HepG2 (cell line): ENCODE measurements around the gene GPR85. TPM values are rescaled to one million over a fixed set of nuclear protein-coding genes. Genes with fewer than 3 reads are reported as not detected.

Source experiments
- ATAC-seq: fragments of 200-7000 bp; cut with Tn5 transposase; 3 replicates; pipeline ENCODE4 v1.9.1; 2020; ENCODE audit warnings: mild to moderate bottlenecking, moderate library complexity
- BruUV-seq: library from RNA; stranded (reverse); fragments of 400-500 nt; replicated peaks from 2 replicates; lab custom pipeline; 2021; lab: Mats Ljungman, UMichigan
- CTCF ChIA-PET: fragments of 300-600 bp; formaldehyde crosslinking; extraction: SDS; loops from one replicate; lab custom pipeline; 2021; ENCODE audit warnings: low total read pairs, inconsistent platforms, low intra/inter-chr PET ratio; lab: Yijun Ruan, JAX
- POLR2A ChIA-PET: fragments of 350-600 bp; sonication (Branson Sonifier 250); formaldehyde crosslinking; loops from one replicate; lab custom pipeline; 2020; ENCODE audit warnings: antibody characterized with exemption, inconsistent platforms; lab: Yijun Ruan, JAX
- DNase-seq: peaks from one replicate; pipeline ENCODE4 v3.0.0-alpha.2; 2015; ENCODE audit warnings: low spot score
- FAIRE-seq: peaks from 3 replicates; lab custom pipeline; 2011; peaks lifted over from hg19 to GRCh38; lab: Jason Lieb, UNC
- H2AFZ ChIP-seq: one replicate; pipeline ENCODE4 v1.6.1; 2011; ENCODE audit warnings: low read length, inconsistent platforms
- H3K27ac ChIP-seq: fragments of 300-600 bp; 3 replicates; pipeline ENCODE4 v1.8.0; 2011; ENCODE audit warnings: mixed run types, mild to moderate bottlenecking, mixed read lengths, low read length, inconsistent platforms; ENCODE audit not compliant: insufficient read depth; ENCODE audit errors: extremely low read length
- H3K27me3 ChIP-seq, 2 experiments: fragments of 200-600 bp in 1 of 2; 2 replicates in 1 of 2; 3 replicates in 1 of 2; pipeline versions ENCODE4 v1.6.0 to v1.8.0; 2011; ENCODE audit warnings: low read length in 2 of 2, mild to moderate bottlenecking in 2 of 2, moderate library complexity in 2 of 2, inconsistent platforms in 1 of 2; ENCODE audit not compliant: insufficient read depth in 2 of 2, control insufficient read depth in 1 of 2
- H3K36me3 ChIP-seq, 2 experiments: fragments of 200-600 bp in 1 of 2; replicated peaks in 1 of 2; 2 replicates in 1 of 2; 3 replicates in 1 of 2; pipeline versions ENCODE4 v1.5.1 to v1.8.0; 2011; ENCODE audit warnings: low read length in 2 of 2, inconsistent platforms in 1 of 2; ENCODE audit not compliant: insufficient read depth in 2 of 2, control insufficient read depth in 1 of 2
- H3K4me1 ChIP-seq: 2 replicates; pipeline ENCODE4 v1.5.1; 2012; ENCODE audit warnings: low read length, inconsistent platforms; ENCODE audit not compliant: insufficient read depth
- H3K4me2 ChIP-seq: 2 replicates; pipeline ENCODE4 v1.6.0; 2011; ENCODE audit warnings: low read depth, low read length, inconsistent platforms
- H3K4me3 ChIP-seq, 3 experiments: fragments of 200-600 bp in 1 of 3; sonication (generic), shearing (Covaris generic) in 1 of 3; replicated peaks in 1 of 3; 2 replicates each; pipeline ENCODE4 v1.5.1; 2011 to 2016; ENCODE audit warnings: low read length in 3 of 3, inconsistent platforms in 2 of 3, low read depth in 2 of 3, mild to moderate bottlenecking in 2 of 3, control low read depth in 1 of 3, mixed read lengths in 1 of 3; ENCODE audit not compliant: insufficient read depth in 1 of 3
- H3K79me2 ChIP-seq: one replicate; pipeline ENCODE4 v1.6.1; 2011; ENCODE audit warnings: low read length, inconsistent platforms; ENCODE audit not compliant: insufficient read depth
- H3K9ac ChIP-seq: 2 replicates; pipeline ENCODE4 v1.6.0; 2011; ENCODE audit warnings: mild to moderate bottlenecking, low read depth, low read length, inconsistent platforms; ENCODE audit not compliant: insufficient read depth
- H3K9me3 ChIP-seq: 2 replicates; pipeline ENCODE4 v1.5.1; 2012; ENCODE audit warnings: mild to moderate bottlenecking, low read length
- H4K20me1 ChIP-seq: 2 replicates; pipeline ENCODE4 v1.6.0; 2011; ENCODE audit warnings: inconsistent platforms, mild to moderate bottlenecking, low read length, moderate library complexity; ENCODE audit not compliant: insufficient read depth
- CHD4 ChIP-seq: fragments of 200-600 bp; sonication (generic); IDR thresholded peaks from 2 replicates; pipeline ENCODE4 v1.7.0; 2017; ENCODE audit warnings: mild to moderate bottlenecking, low read length, borderline replicate concordance
- MED1 ChIP-seq: sonication (generic); formaldehyde crosslinking; IDR thresholded peaks from 2 replicates; pipeline ENCODE4 v1.4.0; 2020; ENCODE audit warnings: missing genetic modification reagents
- MIER2 ChIP-seq: IDR thresholded peaks from 2 replicates; pipeline ENCODE4 v1.6.1; 2016; ENCODE audit warnings: missing biosample characterization, missing genetic modification reagents
- SAP130 ChIP-seq: IDR thresholded peaks from 2 replicates; pipeline ENCODE4 v1.6.1; 2016; ENCODE audit warnings: low read depth
- SYNCRIP ChIP-seq: fragments of 200-400 bp; formaldehyde crosslinking; IDR thresholded peaks from 2 replicates; pipeline ENCODE4 v1.6.1; 2018; ENCODE audit warnings: mild to moderate bottlenecking, low read depth, low read length; ENCODE audit not compliant: insufficient read depth
- ZNF776 ChIP-seq: sonication (generic); formaldehyde crosslinking; IDR thresholded peaks from 2 replicates; pipeline ENCODE4 v1.4.0; 2020; ENCODE audit warnings: mild to moderate bottlenecking, missing genetic modification reagents
- WGBS: methylation state at CpG from one replicate; pipeline ENCODE4 v1.1.6; 2017; ENCODE audit warnings: low lambda C conversion rate; 5-methylcytosine and 5-hydroxymethylcytosine counted together
- in situ Hi-C: cut with HindIII; loops from 2 replicates; pipeline ENCODE4 v1.10.0; 2017; ENCODE audit warnings: low pct_unique_long_range_greater_than_20kb; ENCODE audit not compliant: extremely low pct_ligation_motif_present
- intact Hi-C: fragments of 100-400 bp; cut with micrococcal nuclease; formaldehyde crosslinking; loops from one replicate; pipeline ENCODE4 v1.10.0; 2022; ENCODE audit not compliant: unreplicated experiment
- polyA plus RNA-seq, 8 experiments: library from polyadenylated mRNA; depleted of rRNA in 3 of 8; stranded (reverse) in 7 of 8; unstranded in 1 of 8; fragments of >200 nt; fragmentation: Illumina TruSeq in 4 of 8; extraction: Trizol in 4 of 8; gene quantifications; 2 replicates each; pipeline versions ENCODE4 v1.2.1 to v1.2.3, GENCODE V29; 2011 to 2016; ENCODE audit warnings: low read depth in 4 of 8, missing spikeins in 1 of 8, mixed read lengths in 1 of 8; ENCODE audit not compliant: insufficient read depth in 1 of 8
- total RNA-seq, 5 experiments: library from RNA; depleted of rRNA; stranded (reverse); fragments of >200 nt; fragmentation: Illumina TruSeq; extraction: Trizol; gene quantifications; 2 replicates each; pipeline ENCODE4 v1.2.3, GENCODE V29; 2016; ENCODE audit warnings: low read depth in 1 of 5
- TF ChIP-seq, protein P1 (sequence below): sonication (generic); formaldehyde crosslinking; IDR thresholded peaks from 2 replicates; pipeline ENCODE4 v1.5.0; 2020; ENCODE audit warnings: mild to moderate bottlenecking, missing genetic modification reagents, moderate library complexity
- TF ChIP-seq, protein P2 (sequence below): sonication (generic); formaldehyde crosslinking; IDR thresholded peaks from 2 replicates; pipeline ENCODE4 v1.5.0; 2020; ENCODE audit warnings: mild to moderate bottlenecking, missing genetic modification reagents
- TF ChIP-seq, protein P3 (sequence below): sonication (generic); formaldehyde crosslinking; IDR thresholded peaks from 2 replicates; pipeline ENCODE4 v1.4.0; 2020; ENCODE audit warnings: missing genetic modification reagents, borderline replicate concordance

The GPR85 gene
- total and polyA plus RNA-seq, 2 of the 13 experiments (the other 11 are each of a cell fraction or from before 2014, with no cell fraction given) = not detected

DNA sequence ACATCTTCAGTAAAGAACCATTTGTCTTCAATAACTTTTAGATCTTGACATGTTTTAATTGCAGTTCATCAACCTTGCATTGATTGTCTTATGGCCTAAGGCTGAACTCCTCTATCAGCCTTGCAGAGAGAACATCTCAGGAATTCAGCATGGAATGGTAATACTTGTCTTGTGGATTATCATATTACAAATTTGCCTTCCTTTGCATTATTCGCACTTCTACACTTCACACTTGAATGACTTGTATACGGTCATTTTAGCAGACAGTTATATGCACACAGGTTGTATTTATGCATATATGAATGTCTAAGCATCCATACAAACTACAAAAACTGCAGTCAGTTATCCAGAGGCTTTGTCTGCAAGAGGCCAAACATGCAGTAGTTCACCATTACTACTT, 31.7 kb downstream of the GPR85 start:
- 0% methylated on average over 2 of the region's 2 CpGs for WGBS
- no TSS peak for BruUV-seq
- no peak overlapping the region for H3K4me3 ChIP-seq
- intact Hi-C loops (no loop called here), in situ Hi-C loops (no loop called here)
- FAIRE-seq (no peak), ATAC-seq (no peak), DNase-seq (no peak)
- no peaks in the 10 kb centered on the region for H3K4me1 ChIP-seq
- ChIA-PET POLR2A (no interaction called here), CTCF (no interaction called here)
- no peak overlapping the region for H3K9ac ChIP-seq
- no peak overlapping the region for H3K27ac ChIP-seq
- no peaks in the 10 kb centered on the region for H3K9me3 ChIP-seq
- no peak overlapping the region for H3K4me2 ChIP-seq
- H2AFZ ChIP-seq = no peak overlapping the region
- no peaks in the 10 kb centered on the region for H3K27me3 ChIP-seq
- H3K36me3 ChIP-seq = no peaks in the 10 kb centered on the region
- H4K20me1 ChIP-seq = no peaks in the 10 kb centered on the region
- TF ChIP-seq, protein P1, sequence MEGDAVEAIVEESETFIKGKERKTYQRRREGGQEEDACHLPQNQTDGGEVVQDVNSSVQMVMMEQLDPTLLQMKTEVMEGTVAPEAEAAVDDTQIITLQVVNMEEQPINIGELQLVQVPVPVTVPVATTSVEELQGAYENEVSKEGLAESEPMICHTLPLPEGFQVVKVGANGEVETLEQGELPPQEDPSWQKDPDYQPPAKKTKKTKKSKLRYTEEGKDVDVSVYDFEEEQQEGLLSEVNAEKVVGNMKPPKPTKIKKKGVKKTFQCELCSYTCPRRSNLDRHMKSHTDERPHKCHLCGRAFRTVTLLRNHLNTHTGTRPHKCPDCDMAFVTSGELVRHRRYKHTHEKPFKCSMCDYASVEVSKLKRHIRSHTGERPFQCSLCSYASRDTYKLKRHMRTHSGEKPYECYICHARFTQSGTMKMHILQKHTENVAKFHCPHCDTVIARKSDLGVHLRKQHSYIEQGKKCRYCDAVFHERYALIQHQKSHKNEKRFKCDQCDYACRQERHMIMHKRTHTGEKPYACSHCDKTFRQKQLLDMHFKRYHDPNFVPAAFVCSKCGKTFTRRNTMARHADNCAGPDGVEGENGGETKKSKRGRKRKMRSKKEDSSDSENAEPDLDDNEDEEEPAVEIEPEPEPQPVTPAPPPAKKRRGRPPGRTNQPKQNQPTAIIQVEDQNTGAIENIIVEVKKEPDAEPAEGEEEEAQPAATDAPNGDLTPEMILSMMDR = no peak
- no peak for TF ChIP-seq MED1 (CRISPR knock-in tag)
- TF ChIP-seq SYNCRIP = no peak
- TF ChIP-seq, protein P2, sequence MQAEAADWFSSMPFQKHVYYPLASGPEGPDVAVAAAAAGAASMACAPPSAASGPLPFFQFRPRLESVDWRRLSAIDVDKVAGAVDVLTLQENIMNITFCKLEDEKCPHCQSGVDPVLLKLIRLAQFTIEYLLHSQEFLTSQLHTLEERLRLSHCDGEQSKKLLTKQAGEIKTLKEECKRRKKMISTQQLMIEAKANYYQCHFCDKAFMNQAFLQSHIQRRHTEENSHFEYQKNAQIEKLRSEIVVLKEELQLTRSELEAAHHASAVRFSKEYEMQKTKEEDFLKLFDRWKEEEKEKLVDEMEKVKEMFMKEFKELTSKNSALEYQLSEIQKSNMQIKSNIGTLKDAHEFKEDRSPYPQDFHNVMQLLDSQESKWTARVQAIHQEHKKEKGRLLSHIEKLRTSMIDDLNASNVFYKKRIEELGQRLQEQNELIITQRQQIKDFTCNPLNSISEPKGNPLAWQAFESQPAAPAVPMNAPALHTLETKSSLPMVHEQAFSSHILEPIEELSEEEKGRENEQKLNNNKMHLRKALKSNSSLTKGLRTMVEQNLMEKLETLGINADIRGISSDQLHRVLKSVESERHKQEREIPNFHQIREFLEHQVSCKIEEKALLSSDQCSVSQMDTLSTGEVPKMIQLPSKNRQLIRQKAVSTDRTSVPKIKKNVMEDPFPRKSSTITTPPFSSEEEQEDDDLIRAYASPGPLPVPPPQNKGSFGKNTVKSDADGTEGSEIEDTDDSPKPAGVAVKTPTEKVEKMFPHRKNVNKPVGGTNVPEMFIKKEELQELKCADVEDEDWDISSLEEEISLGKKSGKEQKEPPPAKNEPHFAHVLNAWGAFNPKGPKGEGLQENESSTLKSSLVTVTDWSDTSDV (CRISPR knock-in tag) = no peak
- no peak for TF ChIP-seq CHD4
- no peak for TF ChIP-seq MIER2 (CRISPR knock-in tag)
- TF ChIP-seq ZNF776 = no peak
- TF ChIP-seq, protein P3, sequence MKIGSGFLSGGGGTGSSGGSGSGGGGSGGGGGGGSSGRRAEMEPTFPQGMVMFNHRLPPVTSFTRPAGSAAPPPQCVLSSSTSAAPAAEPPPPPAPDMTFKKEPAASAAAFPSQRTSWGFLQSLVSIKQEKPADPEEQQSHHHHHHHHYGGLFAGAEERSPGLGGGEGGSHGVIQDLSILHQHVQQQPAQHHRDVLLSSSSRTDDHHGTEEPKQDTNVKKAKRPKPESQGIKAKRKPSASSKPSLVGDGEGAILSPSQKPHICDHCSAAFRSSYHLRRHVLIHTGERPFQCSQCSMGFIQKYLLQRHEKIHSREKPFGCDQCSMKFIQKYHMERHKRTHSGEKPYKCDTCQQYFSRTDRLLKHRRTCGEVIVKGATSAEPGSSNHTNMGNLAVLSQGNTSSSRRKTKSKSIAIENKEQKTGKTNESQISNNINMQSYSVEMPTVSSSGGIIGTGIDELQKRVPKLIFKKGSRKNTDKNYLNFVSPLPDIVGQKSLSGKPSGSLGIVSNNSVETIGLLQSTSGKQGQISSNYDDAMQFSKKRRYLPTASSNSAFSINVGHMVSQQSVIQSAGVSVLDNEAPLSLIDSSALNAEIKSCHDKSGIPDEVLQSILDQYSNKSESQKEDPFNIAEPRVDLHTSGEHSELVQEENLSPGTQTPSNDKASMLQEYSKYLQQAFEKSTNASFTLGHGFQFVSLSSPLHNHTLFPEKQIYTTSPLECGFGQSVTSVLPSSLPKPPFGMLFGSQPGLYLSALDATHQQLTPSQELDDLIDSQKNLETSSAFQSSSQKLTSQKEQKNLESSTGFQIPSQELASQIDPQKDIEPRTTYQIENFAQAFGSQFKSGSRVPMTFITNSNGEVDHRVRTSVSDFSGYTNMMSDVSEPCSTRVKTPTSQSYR (CRISPR knock-in tag) = no peak
- TF ChIP-seq SAP130 (CRISPR knock-in tag) = no peak
- H3K79me2 ChIP-seq = no peaks in the 10 kb centered on the region
